ENCODE results near the gene TRIM2.
"Not testable (repeated sequence)": the region's sequence is repeated elsewhere in the genome, so short reads cannot be mapped to it uniquely, and the experiment has no call there.

Gene TRIM2

DNA sequence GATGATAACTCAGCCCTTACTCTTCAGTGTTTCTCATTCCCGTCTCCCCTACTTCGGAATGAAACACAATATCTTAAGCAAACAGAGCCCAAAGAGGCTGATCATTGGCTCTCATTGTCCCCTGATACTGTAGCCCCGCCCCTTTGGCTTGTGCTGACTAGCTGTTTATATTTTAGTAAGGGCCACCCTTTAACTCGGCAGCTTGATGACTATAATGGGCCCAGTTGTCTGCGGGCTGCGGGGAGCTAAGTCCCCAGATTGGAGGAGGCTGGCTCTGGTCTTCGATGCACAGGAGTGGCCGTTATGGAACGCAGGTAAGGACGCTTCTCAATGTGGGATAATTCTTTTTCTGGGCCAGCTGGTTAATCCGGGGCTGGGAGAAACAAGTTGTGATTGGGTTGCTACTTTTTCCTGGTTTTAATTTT is at the start of gene TRIM2:
TSS of gene TRIM2 (plus strand) at position 197 of the 425 bp plus-strand sequence. CDS start at position 285, 88 bp downstream.
- no peak for DNase-seq

DNA sequence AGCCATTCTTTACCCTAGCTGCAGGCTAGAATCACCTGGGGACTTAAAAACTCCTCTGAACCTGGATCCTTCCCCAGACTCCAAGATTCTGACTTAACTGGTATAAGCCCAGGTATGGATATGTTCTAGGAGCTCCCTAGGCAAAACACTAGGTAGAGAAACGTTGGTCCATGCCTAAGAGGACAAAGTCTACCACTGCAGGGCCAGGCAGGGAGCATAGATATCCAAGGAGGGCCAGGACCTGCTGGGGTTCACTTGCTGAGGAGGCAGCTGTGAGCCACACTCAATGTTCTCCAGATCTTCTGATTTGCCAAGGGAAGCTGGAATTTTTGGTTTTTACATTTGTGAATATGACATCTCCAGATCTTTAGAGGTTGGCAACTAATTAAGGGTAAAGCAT is 48.6 kb upstream of the TRIM2 start:
- no peak for DNase-seq

DNA sequence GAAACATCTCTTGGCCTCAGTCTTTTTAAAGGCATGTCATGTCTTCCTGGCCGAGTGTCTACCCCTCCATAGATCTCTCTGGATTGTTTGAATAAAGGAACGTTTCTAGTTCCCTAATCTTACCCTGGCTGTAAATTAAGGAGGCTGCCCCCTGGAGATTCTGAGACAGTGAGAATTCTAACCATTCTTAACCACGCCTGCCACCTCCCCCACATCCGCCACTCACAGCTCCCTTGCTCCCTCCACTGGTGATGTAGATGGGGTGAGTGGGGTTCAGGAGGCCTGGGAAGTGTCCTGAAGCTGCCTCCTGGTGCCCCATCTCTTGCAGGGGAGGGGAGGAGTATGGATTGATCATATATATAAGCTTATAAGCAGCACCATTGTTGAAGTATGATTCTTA is 48.0 kb upstream of the TRIM2 start:
- peak; percentile 46 for DNase-seq

DNA sequence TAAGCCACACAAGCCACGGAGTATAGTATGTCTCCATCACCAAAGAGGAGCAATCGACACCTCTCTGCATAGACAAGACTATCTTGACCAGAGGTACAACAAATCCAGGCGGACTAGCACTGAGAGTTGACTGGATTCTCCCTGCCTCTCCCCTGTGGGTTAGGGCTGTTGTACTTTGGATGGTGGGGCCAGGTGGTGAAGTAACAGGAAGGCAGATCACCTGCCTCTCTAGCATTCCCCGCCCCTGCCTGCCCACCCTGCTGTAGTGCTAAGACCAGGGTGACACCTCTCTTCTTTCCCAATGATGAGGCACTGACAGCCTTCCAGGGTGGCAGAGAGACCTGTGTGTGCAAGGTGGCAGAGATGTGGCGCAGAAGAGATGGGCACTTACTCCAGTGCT is 47.5 kb upstream of the TRIM2 start:
- no peak for DNase-seq

DNA sequence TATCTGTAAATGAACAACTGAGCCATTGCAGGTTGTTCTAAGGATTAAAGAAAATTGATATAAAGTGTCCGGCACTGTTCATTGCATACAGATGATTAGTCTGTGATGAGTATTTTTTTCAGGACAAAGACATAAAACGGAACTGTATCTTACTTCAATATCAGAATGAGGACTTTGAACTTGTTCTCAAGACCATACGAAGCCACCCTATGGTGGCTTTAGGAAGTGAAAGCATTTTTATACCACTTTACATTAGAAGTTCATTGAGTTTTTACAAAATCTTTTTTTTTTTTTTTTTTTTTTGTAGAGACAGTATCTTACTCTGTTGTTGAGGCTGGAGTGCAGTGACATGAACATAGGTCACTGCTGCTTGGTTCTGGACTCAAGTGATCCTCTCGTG is 45.2 kb upstream of the TRIM2 start:
- DNase-seq = peak; percentile 17

DNA sequence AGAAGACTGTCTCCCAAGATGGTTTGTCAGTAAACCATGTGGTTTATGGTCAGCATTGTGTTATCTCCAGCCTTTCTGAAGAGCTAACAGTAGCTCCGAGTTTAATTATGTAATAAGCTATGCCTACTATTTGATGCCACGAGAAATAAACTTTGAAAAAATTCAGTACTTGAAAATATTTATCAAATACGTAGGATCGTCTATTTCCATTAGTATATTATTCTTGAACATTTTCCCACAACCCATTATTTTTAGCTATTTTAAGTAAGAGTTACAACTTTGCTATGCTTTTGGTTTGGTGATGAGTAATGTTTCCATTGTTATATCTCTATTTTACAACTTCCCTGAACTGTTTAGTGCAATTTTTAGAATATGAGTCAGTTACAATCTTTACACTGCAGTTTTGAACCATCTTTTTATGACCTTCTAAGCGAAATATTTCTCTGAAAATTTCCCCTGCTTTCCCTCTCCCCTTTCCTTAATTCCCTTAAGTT is 44.5 kb upstream of the TRIM2 start:
- peak; percentile 30 for DNase-seq

DNA sequence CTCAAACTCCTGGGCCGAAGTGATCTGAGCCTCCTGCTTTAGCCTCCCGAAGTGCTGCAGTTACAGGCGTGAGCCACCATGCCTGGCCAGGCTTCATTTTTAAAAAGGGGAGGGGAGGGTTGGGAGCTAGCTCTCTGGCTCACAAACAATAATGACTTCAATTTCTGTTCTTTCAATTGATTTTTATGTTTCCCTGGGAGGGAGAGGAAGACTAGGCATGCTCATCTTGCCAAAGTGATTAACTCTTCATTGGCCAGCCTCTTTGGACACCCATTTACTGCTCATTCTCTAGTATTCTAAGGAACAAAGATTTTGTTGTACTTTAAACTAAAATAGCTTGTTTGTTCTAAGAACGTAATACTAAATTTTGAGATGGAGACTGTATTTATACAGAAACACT is 43.4 kb upstream of the TRIM2 start:
- DNase-seq = no peak

DNA sequence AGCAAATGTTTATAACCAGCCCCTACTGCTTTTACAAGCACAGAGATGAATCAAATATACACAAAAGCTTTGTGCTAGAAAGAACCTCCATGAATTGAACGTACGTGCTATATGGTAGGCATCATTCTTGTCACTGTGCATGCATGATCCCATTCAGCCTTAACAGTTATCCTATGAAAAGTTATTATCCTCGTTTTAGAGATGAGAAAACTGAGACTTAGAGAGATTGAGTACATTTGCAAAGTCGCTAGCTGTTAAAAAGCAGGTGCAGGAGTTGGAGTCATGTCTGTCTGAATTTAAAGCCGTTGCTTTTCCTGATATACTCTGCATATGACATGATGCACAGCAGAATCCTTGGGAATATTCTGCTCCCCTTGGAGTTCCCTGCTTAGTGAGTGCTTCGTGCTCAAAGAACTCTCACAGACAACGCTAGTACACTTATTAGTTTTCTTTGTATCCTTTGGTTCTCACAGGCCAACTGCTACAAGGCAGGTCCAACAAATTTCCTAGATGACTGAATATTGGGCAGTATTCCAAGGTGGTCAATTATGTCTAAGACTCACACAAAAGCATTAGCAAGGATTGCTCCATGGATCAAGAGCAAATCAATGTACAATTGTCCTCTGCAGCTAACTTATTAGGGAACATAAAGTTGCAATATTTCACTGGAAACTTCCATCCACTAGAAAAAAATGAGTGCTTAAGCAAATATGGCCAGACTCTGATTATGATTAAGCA is 42.8 kb upstream of the TRIM2 start:
- no peak for DNase-seq

DNA sequence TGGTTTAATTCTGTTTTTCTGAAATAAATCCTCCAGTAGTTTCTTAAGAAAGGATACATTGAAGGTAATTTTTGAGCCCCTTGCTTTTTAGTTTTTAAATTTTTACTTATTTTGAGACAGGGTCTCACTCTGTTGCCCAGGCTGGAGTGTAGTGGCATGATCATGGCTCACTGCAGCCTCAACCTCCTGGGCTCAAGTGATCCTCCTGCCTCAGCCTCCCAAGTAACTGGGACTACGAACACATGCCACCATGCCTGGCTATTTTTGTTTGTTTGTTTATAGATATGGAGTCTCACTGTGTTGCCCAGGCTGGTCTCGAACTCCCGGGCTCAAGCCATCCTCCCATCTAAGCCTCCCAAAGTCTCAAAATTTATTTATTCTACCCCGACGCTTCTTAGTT is 39.0 kb upstream of the TRIM2 start:
- not testable (repeated sequence) for DNase-seq

DNA sequence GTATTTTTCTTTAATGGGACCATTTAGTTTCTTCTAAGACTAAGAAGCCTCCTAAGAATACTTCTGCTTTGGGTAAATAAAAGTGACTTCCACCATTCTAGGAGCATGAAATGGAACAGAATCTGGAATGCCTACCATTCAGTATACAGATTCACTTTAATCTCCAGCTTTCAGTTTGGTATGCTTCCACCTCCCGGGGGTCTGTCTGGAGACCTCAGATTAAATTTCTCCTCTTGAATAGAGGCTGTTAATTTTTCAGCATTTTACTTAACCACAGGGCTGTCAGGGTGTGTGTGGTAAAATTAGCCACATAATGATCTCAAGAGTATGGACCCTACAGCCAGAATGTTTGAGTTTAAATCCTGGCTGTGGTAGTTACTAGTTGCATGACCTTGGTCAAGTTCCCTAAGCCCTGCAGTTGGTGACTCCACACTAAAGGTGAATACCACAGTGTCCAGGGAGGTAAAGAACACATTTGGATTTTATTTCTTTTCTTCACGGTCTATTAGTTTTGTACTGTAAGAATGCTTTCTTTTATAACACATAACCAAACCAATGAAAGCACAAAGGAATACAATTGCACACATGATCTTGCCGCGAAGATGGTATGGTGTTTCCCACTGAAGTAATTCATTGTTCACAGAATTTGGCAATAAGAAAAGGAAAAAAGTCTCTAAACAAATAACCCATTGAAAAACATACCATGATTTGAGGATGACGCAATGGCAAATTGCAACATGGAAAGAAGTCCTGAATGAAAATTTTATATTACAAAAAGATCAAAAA is 37.3 kb upstream of the TRIM2 start:
- peak; percentile 11 for DNase-seq

DNA sequence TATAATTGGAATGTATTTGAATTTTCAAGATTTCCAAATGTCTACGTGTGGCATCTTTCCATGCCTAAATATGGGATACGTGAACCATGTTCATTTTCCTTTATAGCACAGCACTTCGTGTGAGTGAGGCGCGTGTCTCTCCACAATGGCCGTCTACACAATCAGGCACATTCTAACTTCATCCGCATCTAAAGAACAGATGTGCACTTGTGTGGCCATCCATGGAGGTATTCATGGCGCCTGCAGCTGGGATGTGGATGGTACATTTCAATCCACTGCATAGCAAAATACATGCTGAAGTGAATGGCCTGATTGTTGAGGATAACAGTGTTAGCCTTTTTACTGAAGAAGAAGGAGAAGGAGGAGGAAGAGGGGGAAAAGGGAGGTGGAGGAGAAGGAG is 34.5 kb upstream of the TRIM2 start:
- no peak for DNase-seq

DNA sequence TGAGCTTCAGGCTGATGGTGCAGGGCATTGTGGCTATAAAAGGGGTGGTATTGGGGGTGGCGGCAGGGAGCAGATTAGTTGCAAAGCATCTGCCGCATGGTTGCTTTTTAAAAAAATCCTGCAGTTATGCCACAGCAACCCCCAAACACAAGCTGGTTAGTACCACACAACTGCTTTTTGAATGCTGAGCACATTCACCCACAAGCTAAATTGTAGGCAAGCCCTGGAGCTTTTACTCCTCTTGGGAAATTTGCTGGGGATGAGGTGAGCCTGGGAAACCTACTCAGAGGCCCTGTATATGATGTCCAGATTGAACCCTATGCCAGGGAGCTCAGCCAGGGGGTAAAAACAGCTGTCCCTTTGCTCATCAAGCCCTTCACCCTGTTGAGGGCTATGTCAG is 33.8 kb upstream of the TRIM2 start:
- no peak for DNase-seq

DNA sequence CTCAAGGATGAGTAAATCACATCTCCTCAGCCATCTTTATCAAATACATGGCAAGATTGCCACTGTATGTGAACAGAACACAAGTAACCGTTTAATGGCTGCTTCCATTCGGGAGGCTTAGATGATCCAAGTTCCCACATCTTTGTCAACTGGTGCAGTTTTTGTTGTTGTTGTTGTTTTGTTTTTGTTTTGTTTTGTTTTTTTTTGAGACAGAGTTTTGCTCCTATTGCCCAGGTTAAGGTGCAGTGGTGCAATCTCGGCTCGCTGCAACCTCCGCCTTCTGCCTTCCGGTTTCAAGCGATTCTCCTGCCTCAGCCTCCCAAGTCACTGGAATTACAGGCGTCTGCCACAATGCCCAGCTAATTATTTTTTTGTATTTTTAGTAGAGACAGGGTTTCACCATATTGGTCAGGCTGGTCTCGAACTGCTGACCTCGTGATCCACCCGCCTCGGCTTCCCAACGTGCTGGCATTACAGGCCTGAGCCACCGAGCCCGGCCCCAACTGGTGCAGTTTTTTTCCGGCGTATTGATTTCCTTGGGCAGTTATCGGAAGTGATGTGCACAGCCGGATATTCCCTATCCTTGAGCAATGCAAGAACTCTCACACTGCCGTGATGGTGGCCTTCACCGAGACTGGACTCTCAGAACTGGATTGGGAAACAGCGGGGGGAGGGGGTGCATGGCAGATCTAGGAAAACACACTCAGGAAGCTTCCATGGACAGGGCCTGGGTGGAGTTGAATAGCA is 29.2 kb upstream of the TRIM2 start:
- no peak for DNase-seq

DNA sequence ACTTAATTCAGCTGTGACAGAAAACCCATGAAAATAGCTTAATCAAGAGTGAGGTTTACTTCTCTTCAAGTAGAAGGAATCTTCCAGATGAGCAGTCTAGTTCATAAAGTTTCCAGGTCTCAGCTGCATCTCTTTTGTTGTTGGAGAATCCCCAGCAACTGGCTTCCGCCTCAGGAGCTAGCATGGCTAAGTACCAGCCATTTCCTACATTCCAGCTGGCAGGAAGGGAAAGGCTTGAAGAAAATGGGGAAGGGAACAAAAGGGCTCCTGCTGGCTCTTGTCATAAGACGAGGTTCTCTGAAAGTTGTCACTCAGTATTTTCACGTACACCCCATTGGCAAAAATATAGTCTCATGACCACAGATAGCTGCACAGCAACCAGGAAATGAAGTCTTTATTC is 27.3 kb upstream of the TRIM2 start:
- no peak for DNase-seq

DNA sequence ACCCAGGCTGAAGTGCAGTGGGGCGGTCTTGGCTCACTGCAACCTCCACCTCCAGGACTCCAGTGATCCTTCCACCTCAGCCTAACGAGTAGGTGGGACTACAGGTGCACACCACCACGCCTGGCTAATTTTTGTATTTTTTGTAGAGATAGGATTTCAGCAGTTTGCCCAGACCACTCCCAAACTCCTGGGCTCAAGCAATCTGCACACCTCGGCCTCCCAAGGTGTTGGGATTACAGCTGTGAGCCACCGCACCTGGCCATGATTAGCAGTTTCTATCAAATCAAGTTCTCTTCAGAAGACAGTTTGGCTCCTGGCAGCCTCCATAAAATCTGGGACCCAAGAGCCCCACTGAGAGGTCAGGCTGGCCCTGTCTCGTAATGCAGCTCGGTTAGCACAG is 26.4 kb upstream of the TRIM2 start:
- DNase-seq = no peak

DNA sequence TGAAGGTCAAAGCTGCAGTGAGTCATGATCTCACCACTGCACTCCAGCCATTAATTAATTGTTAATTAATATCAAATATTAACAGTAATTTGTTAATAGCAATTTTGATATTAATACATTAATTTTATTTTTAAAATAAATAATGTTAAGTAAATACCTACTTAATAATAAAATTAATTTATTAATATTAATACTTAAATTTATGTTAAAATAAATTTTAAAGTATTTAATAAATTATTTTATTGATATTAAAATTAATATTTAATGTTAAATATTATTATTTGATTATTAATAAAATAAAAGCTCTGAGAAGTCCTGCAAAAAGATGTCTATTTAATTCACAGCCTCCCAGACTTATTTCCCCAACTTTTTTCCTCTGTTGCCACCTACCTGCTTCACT is 25.1 kb upstream of the TRIM2 start:
- DNase-seq = no peak

DNA sequence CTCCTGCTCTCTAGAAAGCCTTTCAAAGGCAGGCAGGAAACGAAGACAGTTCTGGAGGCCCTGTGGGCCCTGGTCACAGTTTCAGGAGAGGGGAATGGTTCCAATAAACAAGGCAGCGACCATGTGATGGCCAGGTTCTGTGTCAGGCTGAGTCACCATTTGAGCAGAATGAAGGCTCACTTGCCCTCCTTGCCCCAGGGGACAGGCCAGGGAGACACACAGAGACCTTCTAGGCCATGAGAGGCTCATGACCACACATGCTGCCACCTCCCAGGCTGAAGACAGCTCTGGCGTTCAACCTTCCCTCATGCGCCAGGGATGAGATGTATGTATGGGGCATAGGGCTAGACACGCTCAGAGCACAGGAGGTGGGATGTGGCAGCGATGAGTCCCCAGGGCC is 22.9 kb upstream of the TRIM2 start:
- no peak for DNase-seq

DNA sequence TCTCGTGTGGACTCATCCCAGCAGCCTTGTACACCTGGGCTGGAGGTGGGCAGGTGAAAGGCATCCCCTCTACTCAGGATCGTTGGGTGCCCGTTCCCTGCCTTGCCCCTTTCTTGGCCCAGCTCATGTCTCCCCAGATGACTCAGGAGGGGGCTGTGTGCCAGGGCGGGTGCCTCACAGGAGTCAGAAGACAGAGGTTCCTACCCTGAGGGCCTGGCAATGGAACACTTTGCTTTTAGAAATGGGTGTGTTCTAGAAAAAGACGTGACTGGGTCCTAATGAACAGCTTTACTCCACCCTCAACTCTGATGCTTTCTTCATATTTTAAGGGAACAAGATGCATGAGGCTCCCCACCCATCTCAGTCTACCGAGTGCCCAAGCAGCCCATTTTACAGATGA is 22.5 kb upstream of the TRIM2 start:
- DNase-seq = no peak

DNA sequence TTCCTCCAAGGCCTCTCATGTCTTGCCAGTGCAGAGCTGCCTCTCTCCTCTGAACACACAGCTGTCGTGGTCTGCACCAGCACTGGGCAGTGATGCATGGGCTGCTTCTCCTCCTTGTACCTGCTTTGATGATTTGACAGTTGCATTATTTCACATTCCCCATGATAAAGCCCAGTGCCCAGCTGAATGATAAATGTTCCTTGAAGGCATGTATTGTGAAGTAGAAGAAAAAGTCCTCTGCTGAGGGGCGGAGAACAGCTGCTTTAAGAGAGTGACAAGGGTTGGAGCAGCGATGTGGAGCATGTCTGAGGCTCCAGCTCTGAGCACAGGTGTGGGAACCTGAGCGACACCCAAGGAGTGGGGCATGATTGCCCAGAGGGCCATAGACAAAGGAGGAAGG is 21.1 kb upstream of the TRIM2 start:
- DNase-seq = no peak

DNA sequence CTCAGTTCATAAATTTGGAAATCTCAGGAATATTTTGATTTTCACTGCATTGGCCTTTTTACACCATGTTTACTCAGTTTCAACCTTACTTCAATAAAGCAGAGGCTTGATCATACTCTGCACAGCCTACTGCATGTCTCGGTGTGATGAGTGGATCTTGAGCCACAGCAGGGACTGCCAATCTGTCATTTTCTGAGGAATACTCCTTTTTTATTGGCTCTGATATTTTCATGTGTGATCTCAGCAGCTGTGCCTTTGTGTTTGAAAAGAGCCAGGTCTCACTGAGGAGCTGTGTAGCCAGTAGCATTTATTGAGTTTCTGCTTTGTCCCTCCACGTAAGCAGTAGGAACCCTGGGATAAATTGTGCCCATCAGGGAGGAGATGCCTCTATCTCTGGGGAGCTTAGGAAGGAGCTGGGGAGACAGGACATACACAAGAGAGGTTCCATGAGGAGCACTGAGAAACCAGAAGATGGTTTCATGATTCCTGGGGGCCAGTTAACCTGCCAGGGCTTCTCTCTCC is 18.9 kb upstream of the TRIM2 start:
- no peak for DNase-seq

DNA sequence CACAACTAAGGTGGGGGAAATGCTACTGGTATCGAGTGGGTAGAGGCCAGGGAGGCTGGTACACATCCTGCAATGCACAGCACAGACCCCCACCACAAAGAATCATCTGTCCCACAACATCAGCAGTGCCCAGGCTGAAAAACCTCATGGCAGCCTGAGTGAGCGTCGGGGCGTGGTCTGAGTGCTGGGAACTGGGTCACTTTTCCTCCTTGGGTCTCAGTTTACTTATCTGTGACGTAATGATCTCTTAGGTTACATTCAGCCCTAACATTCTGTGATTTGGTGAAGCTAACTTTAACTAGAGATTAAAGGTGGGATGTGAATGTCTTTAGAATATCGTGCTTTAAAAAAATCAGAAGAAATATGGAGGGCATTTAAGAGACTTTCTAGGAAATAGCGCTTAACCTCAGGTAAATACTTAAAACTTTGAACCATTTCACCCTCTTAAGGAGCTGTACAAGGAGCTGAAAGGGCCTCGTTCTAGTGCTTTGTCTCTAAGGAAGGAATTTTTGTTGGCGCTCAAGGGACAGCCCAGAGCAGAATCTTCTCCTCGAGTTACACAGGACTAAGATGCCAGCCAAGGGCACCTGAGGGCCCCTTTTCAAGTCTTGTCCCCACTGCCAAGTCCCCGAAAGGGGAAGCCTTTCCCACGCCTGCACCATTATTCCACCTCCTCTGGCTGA is 18.1 kb upstream of the TRIM2 start:
- DNase-seq = no peak

DNA sequence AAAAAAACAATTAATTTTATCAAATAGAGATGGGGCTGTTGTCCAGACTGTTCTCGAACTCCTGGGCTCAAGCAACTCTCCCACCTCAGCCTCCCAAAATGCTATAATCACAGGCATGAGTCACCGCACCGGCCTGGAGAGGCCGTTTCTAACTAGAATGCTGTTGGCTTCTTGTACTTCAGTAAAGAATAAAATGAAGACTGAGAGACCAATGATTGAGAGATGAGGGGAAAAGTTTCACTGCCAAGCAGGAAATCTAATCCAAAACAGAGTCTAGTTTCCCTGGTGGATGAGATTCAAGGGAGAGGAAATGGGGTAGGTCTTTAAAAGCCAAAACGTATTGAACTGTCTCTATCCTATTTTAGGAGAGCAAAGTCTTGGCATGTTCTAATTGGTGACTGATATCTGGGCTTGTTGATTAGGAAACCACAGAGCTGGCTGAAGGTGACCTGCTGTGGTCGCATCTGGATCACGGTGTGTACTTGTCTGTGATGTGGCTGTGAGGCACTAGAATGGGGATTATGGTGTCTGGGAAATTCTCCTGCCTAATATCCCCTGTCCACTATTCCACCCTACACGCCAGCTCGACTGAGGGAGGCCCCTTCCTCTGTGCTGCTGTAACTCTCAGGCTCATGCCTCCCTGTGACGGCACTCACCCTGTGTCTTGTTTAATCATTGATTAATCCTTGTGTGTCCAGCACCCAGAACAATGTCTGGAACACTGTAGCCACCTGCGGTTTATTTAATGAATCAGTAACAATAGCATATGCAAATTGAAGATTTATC is 15.0 kb upstream of the TRIM2 start:
- no peak for DNase-seq

Data from inflammatory macrophage treated with lipopolysaccharide for 4 hours (primary cell).